ENCODE results near the gene ZBED1.
A peak's percentile ranks its signal among the peaks of the same experiment; 100 is the strongest.
"Not testable (repeated sequence)": the region's sequence is repeated elsewhere in the genome, so short reads cannot be mapped to it uniquely, and the experiment has no call there.

The ZBED1 gene

GRCh38 chrX:2462780-2463179 is 38.0 kb downstream of the ZBED1 start:
- DNase-seq (ENCODE audit: low read depth) = no peak
- H3K4me3 ChIP-seq (ENCODE audit: low read depth, low read length) = no peak overlapping the region
- TF ChIP-seq CTCF (IDR thresholded peaks at IDR 0.05; ENCODE audit: low read depth, low read length) (no peak), MYC (IDR thresholded peaks at IDR 0.05; ENCODE audit: low read depth, low read length) (no peak), POLR2A (IDR thresholded peaks at IDR 0.05; ENCODE audit: extremely low read depth, insufficient read length) (no peak), MAX (IDR thresholded peaks at IDR 0.05; ENCODE audit: low read depth, low read length) (no peak)

GRCh38 chrX:2462074-2462473 is 38.7 kb downstream of the ZBED1 start:
- TF ChIP-seq MYC (IDR thresholded peaks at IDR 0.05; ENCODE audit: low read depth, low read length) = no peak
- no peak for TF ChIP-seq MAX (IDR thresholded peaks at IDR 0.05; ENCODE audit: low read depth, low read length)
- no peak for TF ChIP-seq CTCF (IDR thresholded peaks at IDR 0.05; ENCODE audit: low read depth, low read length)
- TF ChIP-seq POLR2A (IDR thresholded peaks at IDR 0.05; ENCODE audit: extremely low read depth, insufficient read length) = no peak
- H3K4me3 ChIP-seq (ENCODE audit: low read depth, low read length) = no peak overlapping the region
- no peak for DNase-seq (ENCODE audit: low read depth)

- DNase-seq (ENCODE audit: low read depth) = no peak
- TF ChIP-seq POLR2A (IDR thresholded peaks at IDR 0.05; ENCODE audit: extremely low read depth, insufficient read length) (no peak), MYC (IDR thresholded peaks at IDR 0.05; ENCODE audit: low read depth, low read length) (no peak), MAX (IDR thresholded peaks at IDR 0.05; ENCODE audit: low read depth, low read length) (no peak), CTCF (IDR thresholded peaks at IDR 0.05; ENCODE audit: low read depth, low read length) (no peak)
- no peak overlapping the region for H3K4me3 ChIP-seq (ENCODE audit: low read depth, low read length)
These were observed 39.1 kb downstream of the ZBED1 start for GRCh38 chrX:2461711-2462016.

GRCh38 chrX:2460821-2461710 is 39.7 kb downstream of the ZBED1 start:
- peak; percentile 6 for DNase-seq (ENCODE audit: low read depth)
- not testable (repeated sequence) for H3K4me3 ChIP-seq (ENCODE audit: low read depth, low read length)

- not testable (repeated sequence) for H3K4me3 ChIP-seq (ENCODE audit: low read depth, low read length); DNase-seq (ENCODE audit: low read depth)
These were observed 40.7 kb downstream of the ZBED1 start for GRCh38 chrX:2460048-2460447.

GRCh38 chrX:2458309-2458708 is 42.5 kb downstream of the ZBED1 start:
- no peak for DNase-seq (ENCODE audit: low read depth)
- TF ChIP-seq MYC (IDR thresholded peaks at IDR 0.05; ENCODE audit: low read depth, low read length) = no peak
- no peak for TF ChIP-seq MAX (IDR thresholded peaks at IDR 0.05; ENCODE audit: low read depth, low read length)
- no peak for TF ChIP-seq CTCF (IDR thresholded peaks at IDR 0.05; ENCODE audit: low read depth, low read length)
- TF ChIP-seq POLR2A (IDR thresholded peaks at IDR 0.05; ENCODE audit: extremely low read depth, insufficient read length) = no peak
- no peak overlapping the region for H3K4me3 ChIP-seq (ENCODE audit: low read depth, low read length)

Data from NB4 (cell line).